Skin of body (tissue), 2 donors: ENCODE data around the gene HSPA1B. TPM values are rescaled to one million over a fixed set of nuclear protein-coding genes. Genes with fewer than 3 reads are reported as not detected.
"Not testable (repeated sequence)": the region's sequence is repeated elsewhere in the genome, so short reads cannot be mapped to it uniquely, and the experiment has no call there.

Experiments
- DNase-seq: peaks from one replicate; lab custom pipeline; 2025; lab: John Stamatoyannopoulos, UW
- total RNA-seq: library from RNA; depleted of rRNA; stranded (reverse); fragments of >200 nt; gene quantifications from one replicate; pipeline ENCODE4 v1.2.3, GENCODE V29; 2014

HSPA1B gene
- total RNA-seq, 1 donor from 2014 or later, result 286 TPM

- DNase-seq, result no peak
Measured at GRCh38 chr6:31797588-31797987, 29.9 kb upstream of the HSPA1B start.

- no peak for DNase-seq
Measured at GRCh38 chr6:31799781-31800180, 27.8 kb upstream of the HSPA1B start.

- not testable (repeated sequence) for DNase-seq
Measured at GRCh38 chr6:31801031-31801927, 26.3 kb upstream of the HSPA1B start.

DNA sequence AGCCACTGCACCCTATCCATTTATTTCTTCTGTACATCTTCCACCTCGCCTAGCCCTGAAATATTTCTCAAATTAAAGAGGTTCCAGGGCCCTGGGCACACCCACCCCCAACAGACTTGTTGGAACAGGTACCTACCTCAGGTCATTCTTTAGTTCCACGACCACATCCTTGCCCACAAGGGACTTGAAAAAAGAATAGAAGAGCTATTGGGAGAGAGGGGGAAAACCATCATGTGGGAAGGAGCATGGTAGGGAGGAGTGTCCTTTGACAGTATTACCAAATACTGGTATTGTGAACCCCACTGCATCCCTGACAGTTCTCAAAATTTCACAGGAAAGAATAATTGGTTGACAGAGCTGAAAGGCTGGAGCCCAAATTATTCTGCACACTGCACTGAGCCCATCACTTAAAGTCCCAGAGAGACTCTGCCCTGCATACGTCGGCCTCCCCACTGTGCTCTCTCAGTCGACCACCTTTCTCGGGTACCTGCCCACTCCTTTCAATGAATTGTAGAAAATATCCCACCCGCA, 21.5 kb upstream of the HSPA1B start:
- no peak for DNase-seq

DNA sequence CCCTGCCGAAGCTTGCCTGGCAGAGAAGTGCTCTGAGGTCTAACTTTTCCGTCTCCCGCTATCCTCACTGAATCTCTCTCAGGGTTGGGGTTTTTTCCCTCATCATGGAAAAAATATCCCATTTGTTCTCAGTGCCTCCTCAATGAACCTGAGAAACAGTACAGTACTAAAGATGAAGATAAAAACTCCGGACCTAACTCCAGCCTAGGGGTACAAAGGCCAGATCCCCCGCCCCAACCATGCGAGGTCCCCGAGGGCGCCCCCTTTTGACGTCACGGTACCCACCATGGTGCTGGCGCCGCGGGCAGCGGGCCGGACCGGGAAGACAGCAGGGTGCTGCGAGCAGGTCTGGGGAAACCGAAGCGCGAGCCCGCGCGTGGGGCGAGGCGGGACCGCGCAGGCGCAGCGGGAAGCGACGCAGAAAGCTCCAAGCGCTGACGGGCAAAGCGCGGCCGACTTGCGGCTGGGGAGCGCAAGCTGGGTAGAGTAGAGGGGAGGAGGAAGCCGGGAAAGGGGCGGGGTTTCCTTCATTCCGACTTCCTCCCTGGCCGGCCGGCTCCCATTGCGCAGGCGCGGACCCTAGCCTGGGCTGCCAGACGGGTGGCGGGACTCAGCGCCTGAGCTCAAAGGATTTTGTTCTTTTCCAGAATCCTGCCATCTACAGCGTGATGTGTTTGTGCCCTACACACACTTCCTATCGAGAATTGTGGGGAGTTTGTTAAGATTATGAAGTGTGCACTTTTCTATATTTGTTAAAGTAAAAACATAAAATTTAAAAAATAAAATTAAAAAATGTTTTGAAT, 20.9 kb upstream of the HSPA1B start, which contains the start of gene LSM2:
Gene LSM2 (minus strand): TSS at position 497 of the 803 bp plus-strand sequence. CDS start 209 bp downstream, at position 288.
- peak; percentile 94 for DNase-seq

DNA sequence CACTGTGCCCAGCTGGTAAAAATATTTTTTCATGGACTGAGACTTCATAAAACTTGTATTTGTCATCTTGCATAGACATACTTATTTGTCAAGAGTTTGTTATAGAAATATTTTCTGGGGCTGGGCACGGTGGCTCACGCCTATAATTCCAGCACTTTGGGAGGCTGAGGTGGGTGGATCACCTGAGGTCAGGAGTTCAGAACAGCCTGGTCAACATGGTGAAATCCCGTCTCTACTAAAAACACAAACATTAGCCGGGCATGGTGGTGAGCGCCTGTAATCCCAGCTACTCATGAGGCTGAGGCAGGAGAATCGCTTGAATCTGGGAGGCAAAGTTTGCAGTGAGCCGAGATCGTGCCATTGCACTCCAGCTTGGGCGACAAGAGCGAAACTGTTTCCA, 18.9 kb upstream of the HSPA1B start:
- not testable (repeated sequence) for DNase-seq

DNA sequence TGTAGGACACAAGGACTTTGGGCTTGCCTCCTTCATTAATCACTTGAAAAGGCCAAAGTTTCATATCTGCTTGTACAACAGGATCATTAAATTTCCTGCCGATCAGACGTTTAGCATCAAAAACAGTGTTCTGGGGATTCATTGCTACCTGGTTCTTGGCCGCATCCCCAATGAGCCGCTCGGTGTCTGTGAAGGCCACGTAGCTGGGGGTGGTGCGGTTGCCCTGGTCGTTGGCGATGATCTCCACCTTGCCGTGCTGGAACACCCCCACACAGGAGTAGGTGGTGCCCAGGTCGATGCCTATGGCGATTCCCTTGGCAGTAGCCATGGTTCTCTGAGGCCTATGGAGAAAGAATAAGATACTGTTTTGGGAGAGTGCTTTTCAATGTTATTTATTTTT, 15.9 kb upstream of the HSPA1B start:
- DNase-seq, result no peak

- DNase-seq, result no peak
Measured at GRCh38 chr6:31813465-31813849, 14.1 kb upstream of the HSPA1B start.

GRCh38 chr6:31814677-31815024, 12.9 kb upstream of the HSPA1B start:
- peak; percentile 99 for DNase-seq

DNA sequence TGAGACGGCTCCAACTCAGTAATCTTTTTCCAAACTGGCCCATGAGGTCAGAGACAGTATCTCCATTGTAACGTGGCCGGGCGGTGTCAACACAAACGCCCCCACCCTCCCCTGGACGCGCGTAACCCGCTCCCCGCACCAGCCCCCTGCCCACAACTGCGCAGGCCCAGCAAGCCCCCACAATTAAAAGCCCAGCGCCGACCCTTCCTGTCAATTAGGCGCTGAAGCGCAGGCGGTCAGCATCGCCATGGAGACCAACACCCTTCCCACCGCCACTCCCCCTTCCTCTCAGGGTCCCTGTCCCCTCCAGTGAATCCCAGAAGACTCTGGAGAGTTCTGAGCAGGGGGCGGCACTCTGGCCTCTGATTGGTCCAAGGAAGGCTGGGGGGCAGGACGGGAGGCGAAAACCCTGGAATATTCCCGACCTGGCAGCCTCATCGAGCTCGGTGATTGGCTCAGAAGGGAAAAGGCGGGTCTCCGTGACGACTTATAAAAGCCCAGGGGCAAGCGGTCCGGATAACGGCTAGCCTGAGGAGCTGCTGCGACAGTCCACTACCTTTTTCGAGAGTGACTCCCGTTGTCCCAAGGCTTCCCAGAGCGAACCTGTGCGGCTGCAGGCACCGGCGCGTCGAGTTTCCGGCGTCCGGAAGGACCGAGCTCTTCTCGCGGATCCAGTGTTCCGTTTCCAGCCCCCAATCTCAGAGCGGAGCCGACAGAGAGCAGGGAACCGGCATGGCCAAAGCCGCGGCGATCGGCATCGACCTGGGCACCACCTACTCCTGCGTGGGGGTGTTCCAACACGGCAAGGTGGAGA, 12.3 kb upstream of the HSPA1B start, which contains the start of the genes HSPA1A and HSPA1L:
Gene HSPA1A (plus strand): TSS at position 519 of the 814 bp plus-strand sequence. CDS start 214 bp downstream, at position 733.
Gene HSPA1L (minus strand): TSS at position 259 of the 814 bp plus-strand sequence. CDS start 3,311 bp downstream, outside the sequence.
- DNase-seq, result peak; percentile 93

- not testable (repeated sequence) for DNase-seq
Measured at GRCh38 chr6:31817133-31817928, 10.2 kb upstream of the HSPA1B start.

DNA sequence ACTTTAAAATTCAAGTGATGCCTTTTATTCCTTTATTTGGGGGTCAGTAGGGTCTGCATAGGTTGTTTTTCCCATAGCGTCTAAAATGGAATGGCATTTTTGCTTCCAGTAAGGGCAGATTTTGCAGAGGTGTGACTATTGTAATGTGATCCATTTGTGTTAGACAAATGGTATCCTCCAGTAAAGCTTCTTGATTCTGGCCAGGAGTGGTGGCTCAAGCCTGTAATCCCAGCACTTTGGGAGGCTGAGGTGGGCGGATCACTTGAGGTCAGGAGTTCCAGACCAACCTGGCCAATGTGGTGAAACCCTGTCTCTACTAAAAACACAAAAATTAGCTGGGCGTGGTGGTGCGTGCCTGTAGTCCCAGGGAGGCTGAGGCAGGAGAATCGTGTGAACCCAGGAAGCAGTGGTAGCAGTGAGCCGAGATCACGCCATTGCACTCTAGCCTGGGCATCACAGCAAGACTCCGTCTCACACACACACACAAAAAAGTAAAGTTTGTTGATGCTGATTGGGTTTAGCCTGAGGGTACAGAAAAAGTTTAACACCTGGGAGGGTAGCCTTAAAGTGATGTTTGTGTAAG, 9.5 kb upstream of the HSPA1B start:
- not testable (repeated sequence) for DNase-seq

GRCh38 chr6:31819871-31820299, 7.7 kb upstream of the HSPA1B start:
- no peak for DNase-seq

- not testable (repeated sequence) for DNase-seq
Measured at GRCh38 chr6:31820399-31820798, 7.1 kb upstream of the HSPA1B start.

DNA sequence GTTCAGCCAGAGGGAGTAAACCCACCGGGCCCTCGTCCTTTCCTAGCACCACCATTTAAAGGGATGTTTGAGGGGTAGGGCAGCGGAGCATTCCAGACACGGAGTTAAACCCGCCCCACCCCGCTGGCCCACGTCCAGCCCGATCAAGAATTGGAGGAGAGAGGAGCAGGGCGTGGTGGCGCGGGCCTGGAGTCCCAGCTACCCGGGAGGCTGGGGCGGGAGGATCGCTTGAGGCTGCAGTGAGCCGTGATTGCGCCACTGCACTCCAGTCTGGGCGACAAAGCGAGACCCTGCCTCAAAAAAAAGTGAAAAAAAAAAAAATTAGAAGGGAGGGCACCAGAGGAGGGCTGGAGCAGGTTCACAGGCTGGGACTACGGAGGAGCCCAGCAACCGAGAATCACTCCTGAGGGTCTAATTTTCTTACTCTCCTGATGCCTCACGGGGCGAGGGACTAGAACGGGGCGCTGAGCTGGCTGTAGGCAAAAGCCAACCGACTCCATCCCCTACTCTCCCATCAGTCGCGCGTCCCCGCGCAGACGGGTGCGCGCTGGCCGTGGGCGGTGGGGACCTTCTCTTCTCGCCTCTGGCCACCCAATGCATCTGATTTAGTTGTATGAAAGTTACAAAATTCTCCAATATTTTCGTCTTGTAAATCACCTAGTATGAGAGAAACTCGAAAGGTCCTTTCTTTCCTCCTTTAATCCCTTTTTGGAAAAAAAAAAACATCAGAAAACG, 6.1 kb upstream of the HSPA1B start:
- no peak for DNase-seq

- DNase-seq, result no peak
Measured at GRCh38 chr6:31822036-31822821, 5.3 kb upstream of the HSPA1B start.

DNA sequence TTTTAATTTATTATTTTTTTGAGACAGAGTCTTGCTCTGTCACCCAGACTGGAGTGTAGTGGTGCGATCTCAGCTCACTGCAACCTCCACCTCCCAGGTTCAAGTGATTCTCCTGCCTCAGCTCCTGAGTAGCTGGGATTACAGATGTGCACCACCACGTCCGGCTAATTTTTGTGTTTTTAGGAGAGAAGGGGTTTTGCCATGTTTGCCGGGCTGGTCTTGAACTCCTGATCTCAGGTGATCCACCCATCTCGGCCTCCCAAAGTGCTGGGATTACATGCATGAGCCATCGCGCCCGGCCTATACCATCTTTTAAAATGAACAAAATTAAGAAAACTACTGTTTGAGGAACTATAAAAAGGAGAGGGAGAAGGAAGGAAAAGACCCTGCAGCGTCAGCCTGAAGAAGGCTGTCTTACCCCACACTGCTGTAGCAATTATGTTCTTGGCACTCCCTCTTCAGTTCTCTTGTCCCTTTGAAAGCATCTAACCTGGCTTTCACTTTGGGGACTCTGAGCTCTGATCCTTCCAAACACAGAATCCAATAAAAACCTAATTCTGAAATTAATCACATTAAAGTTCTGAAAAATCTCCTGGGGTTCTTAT, 3.8 kb upstream of the HSPA1B start:
- not testable (repeated sequence) for DNase-seq

DNA sequence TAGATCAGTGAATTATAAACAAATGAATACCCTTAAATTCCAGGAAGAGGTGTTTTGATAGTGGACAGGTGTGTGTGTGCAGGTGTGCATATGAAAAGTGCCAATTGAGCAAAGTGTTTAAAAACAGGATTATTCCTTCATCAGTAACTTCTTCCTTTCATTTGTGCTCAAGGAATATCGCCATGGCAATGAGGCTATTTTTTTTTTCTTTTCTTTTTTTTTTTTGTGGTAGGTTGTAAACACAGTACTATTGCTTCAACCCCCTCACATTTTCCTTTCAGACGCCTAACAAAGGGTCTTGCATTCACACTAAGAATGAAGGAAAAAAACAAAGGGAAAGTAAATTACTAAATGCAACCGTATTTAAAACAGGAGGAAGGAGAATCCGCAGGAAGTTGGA, 2.0 kb upstream of the HSPA1B start:
- no peak for DNase-seq
